K562 (cell line): ENCODE data around the gene DLX2. TPM values are rescaled to one million over a fixed set of nuclear protein-coding genes. Genes with fewer than 3 reads are reported as not detected.
A peak's percentile ranks its signal among the peaks of the same experiment; 100 is the strongest.

Source experiments
- CBFA2T2 ChIP-seq: fragments of 450-650 bp; conservative IDR thresholded peaks from 2 replicates; pipeline ENCODE4 v1.6.1; 2017; ENCODE audit warnings: mild to moderate bottlenecking
- CBFB ChIP-seq: sonication (generic); formaldehyde crosslinking; IDR thresholded peaks from 2 replicates; pipeline ENCODE4 v1.4.0; 2020; ENCODE audit warnings: mild to moderate bottlenecking, missing genetic modification reagents
- CBX2 ChIP-seq: fragments of 200-600 bp; sonication (generic); IDR thresholded peaks from one replicate; pipeline ENCODE4 v1.6.1; 2012; ENCODE audit warnings: mild to moderate bottlenecking, low read length, inconsistent platforms; ENCODE audit not compliant: insufficient read depth, poor library complexity, severe bottlenecking
- CEBPB ChIP-seq: fragments of 450-650 bp; IDR thresholded peaks from 2 replicates; pipeline ENCODE4 v1.6.1; 2016; ENCODE audit warnings: missing genetic modification characterization, missing compliant biosample characterization
- CHAMP1 ChIP-seq: fragments of 450-650 bp; IDR thresholded peaks from 2 replicates; pipeline ENCODE4 v1.6.1; 2016; ENCODE audit warnings: mild to moderate bottlenecking
- COPS2 ChIP-seq: fragments of 450-650 bp; conservative IDR thresholded peaks from 2 replicates; pipeline ENCODE4 v1.6.1; 2016; ENCODE audit warnings: mild to moderate bottlenecking, moderate library complexity
- CTBP1 ChIP-seq: fragments of 450-650 bp; IDR thresholded peaks from 2 replicates; pipeline ENCODE4 v1.6.1; 2016; ENCODE audit warnings: borderline replicate concordance
- DACH1 ChIP-seq: fragments of 450-650 bp; IDR thresholded peaks from 2 replicates; pipeline ENCODE4 v1.6.1; 2018; ENCODE audit not compliant: partially characterized antibody
- EGR1 ChIP-seq: fragments of 450-650 bp; conservative IDR thresholded peaks from 2 replicates; pipeline ENCODE4 v1.6.1; 2017; ENCODE audit warnings: mild to moderate bottlenecking
- ETV5 ChIP-seq: sonication (generic); formaldehyde crosslinking; IDR thresholded peaks from 2 replicates; pipeline ENCODE4 v1.4.0; 2020; ENCODE audit warnings: low read depth, mild to moderate bottlenecking, missing genetic modification reagents
- HDAC2 ChIP-seq: fragments of 450-650 bp; IDR thresholded peaks from 2 replicates; pipeline ENCODE4 v1.6.1; 2016; ENCODE audit warnings: mild to moderate bottlenecking
- MAFK ChIP-seq: IDR thresholded peaks from 2 replicates; pipeline ENCODE4 v1.6.1; 2011; ENCODE audit warnings: low read length, improper control_type of control experiment
- MTA2 ChIP-seq: fragments of 450-650 bp; IDR thresholded peaks from 2 replicates; pipeline ENCODE4 v1.6.1; 2016; ENCODE audit warnings: low read depth
- NELFE ChIP-seq: IDR thresholded peaks from 2 replicates; pipeline ENCODE4 v1.6.1; 2011; ENCODE audit warnings: mild to moderate bottlenecking; ENCODE audit not compliant: insufficient read depth, insufficient read length
- NUFIP1 ChIP-seq: fragments of 450-650 bp; IDR thresholded peaks from 2 replicates; pipeline ENCODE4 v1.6.1; 2018; ENCODE audit not compliant: partially characterized antibody
- SAP30 ChIP-seq: fragments of 200-600 bp; sonication (generic); IDR thresholded peaks from 2 replicates; pipeline ENCODE4 v1.6.1; 2012; ENCODE audit warnings: borderline replicate concordance, low read depth, mild to moderate bottlenecking, moderate library complexity, low read length, control low read depth, inconsistent platforms; ENCODE audit not compliant: insufficient read depth, poor library complexity, severe bottlenecking
- TEAD4 ChIP-seq, 2 experiments: sonication (generic) in 1 of 2; formaldehyde crosslinking in 1 of 2; IDR thresholded peaks; 2 replicates each; pipeline versions ENCODE4 v1.6.1 to v1.8.0; 2012 to 2022; ENCODE audit warnings: borderline replicate concordance in 1 of 2, inconsistent platforms in 1 of 2, low read length in 1 of 2, mild to moderate bottlenecking in 1 of 2, missing genetic modification reagents in 1 of 2
- THRB ChIP-seq: fragments of 450-650 bp; formaldehyde crosslinking; conservative IDR thresholded peaks from 2 replicates; pipeline ENCODE4 v1.4.0; 2022; ENCODE audit warnings: mild to moderate bottlenecking, missing genetic modification characterization
- ZNF165 ChIP-seq: fragments of 250-450 bp; sonication (Bioruptor Pico); IDR thresholded peaks from 2 replicates; pipeline ENCODE4 v1.4.0; 2020; ENCODE audit warnings: borderline replicate concordance
- ZNF175 ChIP-seq: fragments of 200-800 bp; sonication (Bioruptor generic); IDR thresholded peaks from 2 replicates; pipeline ENCODE4 v1.6.1; 2016; ENCODE audit warnings: low read depth, mild to moderate bottlenecking, missing genetic modification characterization, missing compliant biosample characterization
- ZNF584 ChIP-seq: fragments of 200-800 bp; sonication (Bioruptor generic); IDR thresholded peaks from 2 replicates; pipeline ENCODE4 v1.6.1; 2016; ENCODE audit warnings: low read depth, mild to moderate bottlenecking, missing genetic modification characterization, missing compliant biosample characterization
- ZNF79 ChIP-seq: fragments of 250-450 bp; sonication (Bioruptor Pico); IDR thresholded peaks from 2 replicates; pipeline ENCODE4 v1.4.0; 2020; ENCODE audit warnings: low read depth, mild to moderate bottlenecking, moderate library complexity
- ZSCAN32 ChIP-seq: fragments of 450-650 bp; formaldehyde crosslinking; IDR thresholded peaks from 2 replicates; pipeline ENCODE4 v1.4.0; 2020; ENCODE audit warnings: mild to moderate bottlenecking, moderate library complexity
- polyA plus RNA-seq, 8 experiments: library from polyadenylated mRNA; depleted of rRNA in 4 of 8; stranded (reverse) in 5 of 8; unstranded in 3 of 8; fragments of >200 nt; fragmentation: Nextera tagmentation in 2 of 8; fragmentation: Illumina TruSeq in 1 of 8; extraction: Ambion mirVana in 2 of 8; extraction: Trizol in 1 of 8; gene quantifications; 2 replicates each; pipeline versions ENCODE4 v1.2.1 to v1.2.3, GENCODE V29; 2011 to 2014; ENCODE audit warnings: inconsistent platforms in 1 of 8, missing spikeins in 1 of 8
- total RNA-seq, 7 experiments: library from RNA; depleted of rRNA in 6 of 7; stranded (reverse); fragments of >200 nt in 6 of 7; fragmentation: Illumina TruSeq in 2 of 7; extraction: Trizol in 2 of 7; gene quantifications; 2 replicates each; pipeline versions ENCODE4 v1.2.1 to v1.2.3, GENCODE V29; 2011 to 2021; ENCODE audit warnings: low replicate concordance in 1 of 7
- TF ChIP-seq, protein P1 (sequence below), 2 experiments: IDR thresholded peaks; 2 replicates each; pipeline ENCODE4 v1.6.1; 2012; ENCODE audit warnings: improper control_type of control experiment in 2 of 2, low read depth in 2 of 2, low read length in 2 of 2, borderline replicate concordance in 1 of 2

The DLX2 gene
- total and polyA plus RNA-seq, 9 of the 15 experiments (the other 6 are each of a cell fraction or from before 2014, with no cell fraction given) = 0.14 to 4.3 (median 0.86) TPM

- TF ChIP-seq, protein P1, sequence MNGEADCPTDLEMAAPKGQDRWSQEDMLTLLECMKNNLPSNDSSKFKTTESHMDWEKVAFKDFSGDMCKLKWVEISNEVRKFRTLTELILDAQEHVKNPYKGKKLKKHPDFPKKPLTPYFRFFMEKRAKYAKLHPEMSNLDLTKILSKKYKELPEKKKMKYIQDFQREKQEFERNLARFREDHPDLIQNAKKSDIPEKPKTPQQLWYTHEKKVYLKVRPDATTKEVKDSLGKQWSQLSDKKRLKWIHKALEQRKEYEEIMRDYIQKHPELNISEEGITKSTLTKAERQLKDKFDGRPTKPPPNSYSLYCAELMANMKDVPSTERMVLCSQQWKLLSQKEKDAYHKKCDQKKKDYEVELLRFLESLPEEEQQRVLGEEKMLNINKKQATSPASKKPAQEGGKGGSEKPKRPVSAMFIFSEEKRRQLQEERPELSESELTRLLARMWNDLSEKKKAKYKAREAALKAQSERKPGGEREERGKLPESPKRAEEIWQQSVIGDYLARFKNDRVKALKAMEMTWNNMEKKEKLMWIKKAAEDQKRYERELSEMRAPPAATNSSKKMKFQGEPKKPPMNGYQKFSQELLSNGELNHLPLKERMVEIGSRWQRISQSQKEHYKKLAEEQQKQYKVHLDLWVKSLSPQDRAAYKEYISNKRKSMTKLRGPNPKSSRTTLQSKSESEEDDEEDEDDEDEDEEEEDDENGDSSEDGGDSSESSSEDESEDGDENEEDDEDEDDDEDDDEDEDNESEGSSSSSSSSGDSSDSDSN (IDR thresholded peaks at IDR 0.05; ENCODE audit: borderline replicate concordance in 1 of 2, low read depth in 2 of 2, low read length in 2 of 2) = no peak
- TF ChIP-seq SAP30 (no peak), CEBPB (tag) (no peak), ZNF165 (no peak), CBX2 (no peak), CHAMP1 (no peak), NELFE (no peak), CBFB (CRISPR knock-in tag) (no peak), ETV5 (CRISPR knock-in tag) (no peak), NUFIP1 (no peak), TEAD4 (IDR thresholded peaks at IDR 0.05; ENCODE audit: low read length) (peak; percentile 72), TEAD4 (CRISPR knock-in tag; IDR thresholded peaks at IDR 0.05; ENCODE audit: borderline replicate concordance) (no peak), HDAC2 (peak; percentile 58; the same call in 1 of the 2 replicates), ZNF79 (CRISPR knock-in tag) (no peak), MTA2 (peak; percentile 43; the same call in 1 of the 2 replicates), MAFK (no peak), EGR1 (no peak), ZNF175 (CRISPR knock-in tag) (0 out of 2 replicates have a peak, but pooled peaks have one; percentile 80), ZNF584 (peak; percentile 79), CBFA2T2 (peak; percentile 51), ZSCAN32 (no peak), DACH1 (no peak), COPS2 (no peak), CTBP1 (no peak), THRB (CRISPR knock-in tag) (no peak)
Observed at GRCh38 chr2:172066394-172066886, 36.3 kb downstream of the DLX2 start (continued).
